H1 (cell line): ENCODE data around the gene COL27A1. TPM values are rescaled to one million over a fixed set of nuclear protein-coding genes. Genes with fewer than 3 reads are reported as not detected.

ENCODE experiments used
- CTCF ChIA-PET: fragments of 300-600 bp; sonication (Branson Sonifier 250); formaldehyde crosslinking; loops from one replicate; lab custom pipeline; 2021; ENCODE audit not compliant: partially characterized antibody; lab: Charles Lee
- POLR2A ChIA-PET: fragments of 300-600 bp; sonication (Branson Sonifier 250); formaldehyde crosslinking; loops from one replicate; lab custom pipeline; 2021; ENCODE audit warnings: inconsistent platforms; ENCODE audit not compliant: partially characterized antibody; lab: Charles Lee
- DNase-seq, 2 experiments: peaks; one replicate each; pipeline versions ENCODE4 v3.0.0 to v3.0.0-alpha.2; 2010 to 2022; ENCODE audit warnings: low spot score in 2 of 2, low read depth in 1 of 2, mixed read lengths in 1 of 2
- FAIRE-seq: peaks from 2 replicates; lab custom pipeline; 2011; peaks lifted over from hg19 to GRCh38; lab: Jason Lieb, UNC
- H2AFZ ChIP-seq: 2 replicates; pipeline ENCODE4 v1.8.1; 2012; ENCODE audit warnings: low read length, inconsistent platforms
- H2AK5ac ChIP-seq: 2 replicates; pipeline ENCODE4 v1.6.1; 2013; ENCODE audit warnings: low read depth, low read length
- H2BK120ac ChIP-seq: replicated peaks from 2 replicates; pipeline ENCODE3; 2013; ENCODE audit warnings: low read depth, low read length, inconsistent platforms
- H2BK12ac ChIP-seq: 2 replicates; pipeline ENCODE4 v1.6.1; 2013; ENCODE audit warnings: low read depth, low read length
- H2BK15ac ChIP-seq: 2 replicates; pipeline ENCODE4 v1.6.1; 2013; ENCODE audit warnings: low read length
- H2BK20ac ChIP-seq: 2 replicates; pipeline ENCODE4 v1.6.1; 2013; ENCODE audit warnings: low read length
- H2BK5ac ChIP-seq: 2 replicates; pipeline ENCODE4 v1.6.1; 2013; ENCODE audit warnings: low read depth, low read length
- H3K14ac ChIP-seq: 2 replicates; pipeline ENCODE4 v1.6.1; 2013; ENCODE audit warnings: inconsistent platforms; ENCODE audit not compliant: insufficient read length
- H3K18ac ChIP-seq: 2 replicates; pipeline ENCODE4 v1.6.1; 2013; ENCODE audit warnings: low read length; ENCODE audit errors: extremely low read depth
- H3K23ac ChIP-seq: 2 replicates; pipeline ENCODE4 v1.6.1; 2013; ENCODE audit warnings: inconsistent platforms; ENCODE audit not compliant: insufficient read length
- H3K23me2 ChIP-seq: 2 replicates; pipeline ENCODE4 v1.6.1; 2013; ENCODE audit warnings: low read depth, low read length
- H3K27ac ChIP-seq: 2 replicates; pipeline ENCODE4 v1.6.1; 2011; ENCODE audit warnings: low read depth, low read length, inconsistent platforms
- H3K27me3 ChIP-seq, 4 experiments: replicated peaks in 1 of 4; 1 replicate in 1 of 4; 2 replicates in 3 of 4; pipeline versions ENCODE4 v1.6.1 to v1.8.1; 2011 to 2013; ENCODE audit warnings: low read length in 3 of 4, mild to moderate bottlenecking in 3 of 4, inconsistent platforms in 2 of 4, mixed read lengths in 2 of 4, moderate library complexity in 1 of 4; ENCODE audit not compliant: control insufficient read depth in 3 of 4, insufficient read depth in 3 of 4; ENCODE audit errors: extremely low read depth in 1 of 4
- H3K36me3 ChIP-seq, 4 experiments: 2 replicates each; pipeline versions ENCODE4 v1.6.1 to v1.8.1; 2011 to 2013; ENCODE audit warnings: mild to moderate bottlenecking in 4 of 4, low read length in 3 of 4, moderate library complexity in 2 of 4, control low read depth in 1 of 4, inconsistent platforms in 1 of 4; ENCODE audit not compliant: insufficient read depth in 4 of 4, control insufficient read depth in 2 of 4
- H3K4ac ChIP-seq: replicated peaks from 2 replicates; pipeline ENCODE3; 2013; ENCODE audit warnings: low read length, low read depth, mixed read lengths, inconsistent platforms; ENCODE audit not compliant: insufficient read length
- H3K4me1 ChIP-seq, 4 experiments: replicated peaks in 1 of 4; 1 replicate in 1 of 4; 2 replicates in 3 of 4; pipeline versions ENCODE4 v1.6.1 to v1.8.1; 2011 to 2013; ENCODE audit warnings: low read length in 3 of 4, inconsistent platforms in 2 of 4, mixed read lengths in 1 of 4; ENCODE audit not compliant: insufficient read depth in 4 of 4, control insufficient read depth in 3 of 4
- H3K4me2 ChIP-seq, 2 experiments: 2 replicates each; pipeline versions ENCODE4 v1.6.1 to v1.8.1; 2011 to 2013; ENCODE audit warnings: low read depth in 2 of 2, low read length in 2 of 2, control low read depth in 1 of 2, inconsistent platforms in 1 of 2, mild to moderate bottlenecking in 1 of 2; ENCODE audit not compliant: insufficient read depth in 1 of 2
- H3K4me3 ChIP-seq, 4 experiments: fragments of 200-600, 300-600 bp in 1 of 4; sonication (generic), shearing (Covaris generic), sonication (Bioruptor Twin) in 1 of 4; 2 replicates each; pipeline versions ENCODE4 v1.5.1 to v1.8.1; 2011 to 2016; ENCODE audit warnings: low read length in 4 of 4, low read depth in 3 of 4, control low read depth in 2 of 4, inconsistent platforms in 2 of 4, mild to moderate bottlenecking in 2 of 4, mixed read lengths in 1 of 4, moderate library complexity in 1 of 4; ENCODE audit not compliant: insufficient read depth in 2 of 4; ENCODE audit errors: extremely low read depth in 1 of 4
- H3K56ac ChIP-seq: replicated peaks from 2 replicates; pipeline ENCODE3; 2013; ENCODE audit warnings: low read depth, mild to moderate bottlenecking, mixed read lengths, low read length, inconsistent platforms; ENCODE audit not compliant: insufficient read length
- H3K79me1 ChIP-seq: 2 replicates; pipeline ENCODE4 v1.6.1; 2013; ENCODE audit warnings: low read depth, low read length, control low read depth
- H3K79me2 ChIP-seq, 2 experiments: 2 replicates each; pipeline versions ENCODE4 v1.6.1 to v1.8.1; 2012 to 2013; ENCODE audit warnings: low read length in 2 of 2, mild to moderate bottlenecking in 2 of 2, inconsistent platforms in 1 of 2; ENCODE audit not compliant: insufficient read depth in 2 of 2, control insufficient read depth in 1 of 2
- H3K9ac ChIP-seq, 4 experiments: replicated peaks in 1 of 4; 1 replicate in 1 of 4; 2 replicates in 3 of 4; pipeline versions ENCODE4 v1.6.1 to v1.8.1; 2011 to 2013; ENCODE audit warnings: low read depth in 3 of 4, low read length in 3 of 4, control low read depth in 2 of 4, mild to moderate bottlenecking in 2 of 4, moderate library complexity in 2 of 4, inconsistent platforms in 1 of 4; ENCODE audit errors: extremely low read depth in 1 of 4
- H3K9me3 ChIP-seq, 2 experiments: 2 replicates each; pipeline versions ENCODE4 v1.6.1 to v1.8.1; 2012 to 2013; ENCODE audit warnings: mild to moderate bottlenecking in 2 of 2, moderate library complexity in 2 of 2, control low read depth in 1 of 2, inconsistent platforms in 1 of 2, low read depth in 1 of 2, low read length in 1 of 2, mixed read lengths in 1 of 2; ENCODE audit not compliant: insufficient read depth in 2 of 2
- H4K20me1 ChIP-seq, 2 experiments: replicated peaks in 1 of 2; 2 replicates each; pipeline versions ENCODE3 to v1.8.1; 2011 to 2013; ENCODE audit warnings: inconsistent platforms in 2 of 2, low read length in 2 of 2, mild to moderate bottlenecking in 1 of 2; ENCODE audit not compliant: insufficient read depth in 2 of 2, control insufficient read depth in 1 of 2
- H4K5ac ChIP-seq: 2 replicates; pipeline ENCODE4 v1.6.1; 2013; ENCODE audit warnings: low read length, low read depth, mixed read lengths, inconsistent platforms; ENCODE audit not compliant: insufficient read length
- H4K8ac ChIP-seq: 2 replicates; pipeline ENCODE4 v1.8.0; 2013; ENCODE audit warnings: mild to moderate bottlenecking, moderate library complexity, low read length, inconsistent platforms; ENCODE audit not compliant: insufficient read depth; ENCODE audit errors: extremely low read depth
- H4K91ac ChIP-seq: replicated peaks from 2 replicates; pipeline ENCODE3; 2013; ENCODE audit warnings: low read length, mixed read lengths, inconsistent platforms; ENCODE audit not compliant: insufficient read length
- ATF2 ChIP-seq: IDR thresholded peaks from 2 replicates; pipeline ENCODE4 v1.6.1; 2012; ENCODE audit warnings: low read length, inconsistent platforms
- CHD1 ChIP-seq: IDR thresholded peaks from 2 replicates; pipeline ENCODE4 v1.6.1; 2012; ENCODE audit warnings: low read depth, low read length, improper control_type of control experiment
- HDAC6 ChIP-seq: IDR thresholded peaks from one replicate; pipeline ENCODE4 v1.7.1; 2012; ENCODE audit warnings: low read depth, mild to moderate bottlenecking, inconsistent platforms, low read length, moderate library complexity
- JUN ChIP-seq: IDR thresholded peaks from 2 replicates; pipeline ENCODE4 v1.6.1; 2011; ENCODE audit warnings: low read depth, mild to moderate bottlenecking, improper control_type of control experiment, low read length
- RAD21 ChIP-seq, 2 experiments: IDR thresholded peaks in 1 of 2; conservative IDR thresholded peaks in 1 of 2; 2 replicates each; pipeline ENCODE4 v1.6.1; 2011; ENCODE audit warnings: low read depth in 2 of 2, low read length in 2 of 2, improper control_type of control experiment in 1 of 2, inconsistent platforms in 1 of 2, mild to moderate bottlenecking in 1 of 2, moderate library complexity in 1 of 2
- RFX5 ChIP-seq: IDR thresholded peaks from 2 replicates; pipeline ENCODE4 v1.6.1; 2011; ENCODE audit warnings: low read depth, low read length, improper control_type of control experiment, borderline replicate concordance
- SIN3A ChIP-seq, 2 experiments: IDR thresholded peaks in 1 of 2; conservative IDR thresholded peaks in 1 of 2; 2 replicates each; pipeline ENCODE4 v1.6.1; 2011 to 2012; ENCODE audit warnings: low read length in 2 of 2, improper control_type of control experiment in 1 of 2, low read depth in 1 of 2, mild to moderate bottlenecking in 1 of 2
- SIRT6 ChIP-seq: IDR thresholded peaks from one replicate; pipeline ENCODE4 v1.7.1; 2012; ENCODE audit warnings: low read length, inconsistent platforms
- SP1 ChIP-seq: IDR thresholded peaks from 2 replicates; pipeline ENCODE4 v1.6.1; 2011; ENCODE audit warnings: low read depth, low read length
- TCF12 ChIP-seq: IDR thresholded peaks from 2 replicates; pipeline ENCODE4 v1.6.1; 2011; ENCODE audit warnings: low read depth, mild to moderate bottlenecking, low read length
- WGBS, 2 experiments: shearing (Covaris generic) in 1 of 2; methylation state at CpG; one replicate each; pipeline versions ENCODE4 v1.1.6 to v1.1.7; 2013 to 2015; ENCODE audit warnings: low lambda C conversion rate in 2 of 2, mixed read lengths in 2 of 2, inconsistent platforms in 1 of 2, low coverage in 1 of 2, missing lambda C conversion rate in 1 of 2; ENCODE audit not compliant: insufficient replicate concordance in 2 of 2, insufficient coverage in 1 of 2, insufficient read length in 1 of 2; ENCODE audit errors: extremely low coverage in 1 of 2, missing lambda C conversion rate in 1 of 2; 5-methylcytosine and 5-hydroxymethylcytosine counted together
- polyA plus RNA-seq, 7 experiments: library from polyadenylated mRNA; depleted of rRNA in 3 of 7; stranded (reverse) in 5 of 7; unstranded in 2 of 7; fragments of >200 nt in 5 of 7; fragments of 200-250 nt in 2 of 7; gene quantifications; 1 replicate in 5 of 7; 2 replicates in 1 of 7; 4 replicates in 1 of 7; pipeline versions ENCODE4 v1.2.1 to v1.2.3, GENCODE V29; 2011 to 2013; ENCODE audit warnings: missing spikeins in 2 of 7, mixed read lengths in 2 of 7
- total RNA-seq: library from RNA; stranded (reverse); fragmentation: NEBNext Ultra II Directional; extraction: Animal tissue kit (Norgen Biotek cat#: 25700); gene quantifications from 2 replicates; pipeline ENCODE4 v1.2.1, GENCODE V29; 2021

COL27A1 gene
- total and polyA plus RNA-seq, 2 of the 8 experiments (the other 6 are each of a cell fraction or from before 2014, with no cell fraction given), result 15.1 to 22.8 TPM

- H2AFZ ChIP-seq, result no peak overlapping the region
- H3K4me3 ChIP-seq, result no peak overlapping the region
- POLR2A ChIA-PET, result no interaction called here
- H3K56ac ChIP-seq, result no peak overlapping the region
- CTCF ChIA-PET, result interaction anchor here (0.7 to 11.0 kb wide), 5 partner anchors 9 to 172 kb away, joined by 3 to 123 read pairs (median 11); partner anchors contain the start of gene COL27A1
- H3K23ac ChIP-seq, result no peak overlapping the region
- H3K9ac ChIP-seq, result no peak overlapping the region
- no peak overlapping the region for H2BK5ac ChIP-seq
- no peak overlapping the region for H2BK20ac ChIP-seq
- H2AK5ac ChIP-seq, result no peak overlapping the region
- H3K4ac ChIP-seq, result no peak overlapping the region
- H2BK120ac ChIP-seq, result no peak overlapping the region
- H3K27me3 ChIP-seq, result no peaks in the 10 kb centered on the region; a peak in 1 of 7 replicates
- no peaks in the 10 kb centered on the region for H3K79me2 ChIP-seq
- H4K8ac ChIP-seq, result no peak overlapping the region; the same call in 1 of the 2 replicates
- H3K9me3 ChIP-seq, result no peaks in the 10 kb centered on the region
- H3K18ac ChIP-seq, result no peak overlapping the region
- H3K4me1 ChIP-seq, result peaks cover 0 to 4% (median 1%) of the 10 kb centered on the region in 4 experiments; a peak in 3 of 7 replicates
- peaks cover 0 to 2% of the 10 kb centered on the region in 2 experiments for H4K20me1 ChIP-seq
- H3K4me2 ChIP-seq, result no peak overlapping the region
- no peak overlapping the region for H4K91ac ChIP-seq
- H3K79me1 ChIP-seq, result no peaks in the 10 kb centered on the region
- H2BK15ac ChIP-seq, result no peak overlapping the region
- H3K36me3 ChIP-seq, result no peaks in the 10 kb centered on the region
- H3K23me2 ChIP-seq, result peaks cover 3% of the 10 kb centered on the region; the same call in 1 of the 2 replicates
- DNase-seq (no peak), FAIRE-seq (no peak)
- no peak overlapping the region for H3K27ac ChIP-seq
- H4K5ac ChIP-seq, result no peak overlapping the region
- H2BK12ac ChIP-seq, result no peak overlapping the region
- H3K14ac ChIP-seq, result no peak overlapping the region
- 77% methylated on average over 9 of the region's 9 CpGs; no CpG with 5 or more reads in 1 of the 2 experiments for WGBS, 2 experiments
- TF ChIP-seq RAD21 (IDR thresholded peaks at IDR 0.05 in 1 of 2, conservative IDR thresholded peaks at IDR 0.05 in 1 of 2; ENCODE audit: low read depth in 2 of 2, low read length in 2 of 2) (no peak), JUN (no peak), TCF12 (no peak), RFX5 (no peak), ATF2 (no peak), SIRT6 (no peak), SP1 (no peak), SIN3A (conservative IDR thresholded peaks at IDR 0.05 in 1 of 2, IDR thresholded peaks at IDR 0.05 in 1 of 2; ENCODE audit: low read depth in 1 of 2, low read length in 2 of 2) (no peak), HDAC6 (no peak), CHD1 (no peak)
Measured at GRCh38 chr9:114119242-114120191, 35.8 kb upstream of the COL27A1 start.
